Activated naive CD8-positive, alpha-beta T cell treated with anti-CD3 and anti-CD28 coated beads, Interleukin-2, amount 50 U/mL, for 24 hours (primary cell): ENCODE measurements around the gene MYLK3.
"Not testable (repeated sequence)": the region's sequence is repeated elsewhere in the genome, so short reads cannot be mapped to it uniquely, and the experiment has no call there.

Source experiments
- ATAC-seq: fragments of 150-1000 bp; cut with Tn5 transposase; one replicate; pipeline ENCODE4 v1.10.0; 2021
- DNase-seq: peaks from one replicate; pipeline ENCODE4 v3.0.0; 2021
- H3K27ac Mint-ChIP-seq: one replicate; pipeline ENCODE4 v1.8.0; 2021; ENCODE audit warnings: mild to moderate bottlenecking, mixed read lengths
- H3K27me3 Mint-ChIP-seq: one replicate; pipeline ENCODE4 v1.8.0; 2021; ENCODE audit warnings: mixed read lengths
- H3K36me3 Mint-ChIP-seq: one replicate; pipeline ENCODE4 v1.8.0; 2021; ENCODE audit warnings: low read depth, mixed read lengths
- H3K4me1 Mint-ChIP-seq: one replicate; pipeline ENCODE4 v1.8.0; 2021; ENCODE audit warnings: mixed read lengths
- H3K4me3 Mint-ChIP-seq: one replicate; pipeline ENCODE4 v1.8.0; 2021; ENCODE audit warnings: mild to moderate bottlenecking, moderate library complexity, mixed read lengths
- H3K9me3 Mint-ChIP-seq: one replicate; pipeline ENCODE4 v1.8.0; 2021; ENCODE audit warnings: mixed read lengths

The MYLK3 gene

GRCh38 chr16:46747777-46748651 is at the start of gene MYLK3:
Gene MYLK3 (minus strand): TSS chr16:46748344. CDS start chr16:46748193, 151 bp downstream.
- DNase-seq (no peak), ATAC-seq (no peak)
- no peaks in the 10 kb centered on the region for H3K27me3 Mint-ChIP-seq
- H3K36me3 Mint-ChIP-seq = no peaks in the 10 kb centered on the region
- no peak within 1 kb of the TSS for H3K27ac Mint-ChIP-seq
- H3K4me3 Mint-ChIP-seq = no peak within 1 kb of the TSS
- H3K4me1 Mint-ChIP-seq = peaks cover 5% of the 10 kb centered on the region
- H3K9me3 Mint-ChIP-seq = no peaks in the 10 kb centered on the region

GRCh38 chr16:46797501-46797900 is 49.4 kb upstream of the MYLK3 start:
- Mint-ChIP-seq H3K27ac (no peak overlapping the region), H3K27me3 (no peaks in the 10 kb centered on the region), H3K9me3 (peaks cover 26% of the 10 kb centered on the region), H3K4me3 (no peak overlapping the region), H3K36me3 (peaks cover 36% of the 10 kb centered on the region), H3K4me1 (no peaks in the 10 kb centered on the region)
- DNase-seq (no peak), ATAC-seq (no peak)

- H3K4me3 Mint-ChIP-seq = no peak overlapping the region
- H3K36me3 Mint-ChIP-seq = peaks cover 38% of the 10 kb centered on the region
- DNase-seq = no peak
- no peak for ATAC-seq
- H3K9me3 Mint-ChIP-seq = peaks cover 26% of the 10 kb centered on the region
- no peak overlapping the region for H3K27ac Mint-ChIP-seq
- H3K27me3 Mint-ChIP-seq = no peaks in the 10 kb centered on the region
- peaks cover under 1% of the 10 kb centered on the region for H3K4me1 Mint-ChIP-seq
These were observed 48.7 kb upstream of the MYLK3 start for GRCh38 chr16:46796764-46797269.

- H3K4me3 Mint-ChIP-seq = no peak overlapping the region
These were observed 45.7 kb upstream of the MYLK3 start for GRCh38 chr16:46793841-46794240.

GRCh38 chr16:46790599-46791270 is 42.6 kb upstream of the MYLK3 start:
- Mint-ChIP-seq H3K4me1 (peaks cover 22% of the 10 kb centered on the region), H3K27ac (peak overlapping the region; percentile 72), H3K4me3 (peak overlapping the region; percentile 75), H3K36me3 (peaks cover 23% of the 10 kb centered on the region), H3K27me3 (no peaks in the 10 kb centered on the region), H3K9me3 (peaks cover 32% of the 10 kb centered on the region)
- no peak for DNase-seq
- ATAC-seq = no peak

More at GRCh38 chr16:46793841-46794240, 45.7 kb upstream of the MYLK3 start:
- no peak for ATAC-seq
- H3K27ac Mint-ChIP-seq = no peak overlapping the region
- H3K36me3 Mint-ChIP-seq = peaks cover 37% of the 10 kb centered on the region
- peaks cover 29% of the 10 kb centered on the region for H3K9me3 Mint-ChIP-seq
- H3K27me3 Mint-ChIP-seq = no peaks in the 10 kb centered on the region
- H3K4me1 Mint-ChIP-seq = peaks cover 19% of the 10 kb centered on the region
- no peak for DNase-seq

- Mint-ChIP-seq H3K36me3 (peaks cover 13% of the 10 kb centered on the region), H3K9me3 (peaks cover 23% of the 10 kb centered on the region), H3K4me3 (peak overlapping the region; percentile 75), H3K27me3 (no peaks in the 10 kb centered on the region), H3K27ac (peak overlapping the region; percentile 72), H3K4me1 (peaks cover 22% of the 10 kb centered on the region)
- ATAC-seq (peak; percentile 96), DNase-seq (peak; percentile 78)
These were observed 41.6 kb upstream of the MYLK3 start for GRCh38 chr16:46789499-46790414.

- H3K4me3 Mint-ChIP-seq = no peak overlapping the region
- no peak overlapping the region for H3K27ac Mint-ChIP-seq
- ATAC-seq = no peak
- no peak for DNase-seq
- H3K9me3 Mint-ChIP-seq = peaks cover 17% of the 10 kb centered on the region
- peaks cover 25% of the 10 kb centered on the region for H3K4me1 Mint-ChIP-seq
- peaks cover 8% of the 10 kb centered on the region for H3K36me3 Mint-ChIP-seq
- H3K27me3 Mint-ChIP-seq = no peaks in the 10 kb centered on the region
These were observed 40.8 kb upstream of the MYLK3 start for GRCh38 chr16:46788891-46789474.

- Mint-ChIP-seq H3K4me3 (no peak overlapping the region), H3K4me1 (peaks cover 28% of the 10 kb centered on the region), H3K36me3 (peaks cover 5% of the 10 kb centered on the region), H3K27me3 (no peaks in the 10 kb centered on the region), H3K9me3 (peaks cover 12% of the 10 kb centered on the region), H3K27ac (no peak overlapping the region)
- DNase-seq (no peak), ATAC-seq (no peak)
These were observed 39.8 kb upstream of the MYLK3 start for GRCh38 chr16:46787909-46788308.

GRCh38 chr16:46785076-46785845 is 37.1 kb upstream of the MYLK3 start:
- Mint-ChIP-seq H3K9me3 (peaks cover 12% of the 10 kb centered on the region), H3K27me3 (no peaks in the 10 kb centered on the region), H3K36me3 (peaks cover under 1% of the 10 kb centered on the region), H3K4me3 (no peak overlapping the region), H3K27ac (no peak overlapping the region), H3K4me1 (peaks cover 16% of the 10 kb centered on the region)
- ATAC-seq (no peak), DNase-seq (no peak)

- not testable (repeated sequence) for H3K27ac Mint-ChIP-seq, H3K36me3 Mint-ChIP-seq, H3K27me3 Mint-ChIP-seq, DNase-seq, ATAC-seq, H3K4me3 Mint-ChIP-seq
- H3K4me1 Mint-ChIP-seq = peaks cover 12% of the 10 kb centered on the region
- peaks cover 10% of the 10 kb centered on the region for H3K9me3 Mint-ChIP-seq
These were observed 36.4 kb upstream of the MYLK3 start for GRCh38 chr16:46784569-46784968.

GRCh38 chr16:46783800-46784199 is 35.7 kb upstream of the MYLK3 start:
- H3K27me3 Mint-ChIP-seq = no peaks in the 10 kb centered on the region
- H3K36me3 Mint-ChIP-seq = no peaks in the 10 kb centered on the region
- peaks cover 9% of the 10 kb centered on the region for H3K4me1 Mint-ChIP-seq
- no peak overlapping the region for H3K4me3 Mint-ChIP-seq
- DNase-seq (no peak), ATAC-seq (no peak)
- no peak overlapping the region for H3K27ac Mint-ChIP-seq
- peaks cover 8% of the 10 kb centered on the region for H3K9me3 Mint-ChIP-seq

- Mint-ChIP-seq H3K27me3 (no peaks in the 10 kb centered on the region), H3K4me1 (peaks cover 6% of the 10 kb centered on the region), H3K9me3 (peaks cover 8% of the 10 kb centered on the region), H3K4me3 (no peak overlapping the region), H3K27ac (no peak overlapping the region), H3K36me3 (no peaks in the 10 kb centered on the region)
- ATAC-seq (no peak), DNase-seq (no peak)
These were observed 34.2 kb upstream of the MYLK3 start for GRCh38 chr16:46782320-46782719.

- Mint-ChIP-seq H3K36me3 (no peaks in the 10 kb centered on the region), H3K27me3 (no peaks in the 10 kb centered on the region), H3K9me3 (no peaks in the 10 kb centered on the region), H3K4me1 (no peaks in the 10 kb centered on the region), H3K27ac (no peak overlapping the region), H3K4me3 (no peak overlapping the region)
- DNase-seq = no peak
- no peak for ATAC-seq
These were observed 29.7 kb upstream of the MYLK3 start for GRCh38 chr16:46777804-46778203.
